IMR-90 (cell line): Measurements from ENCODE around the gene FBXW11.

Experiments
- MAFK ChIP-seq: IDR thresholded peaks from 2 replicates; pipeline ENCODE4 v1.6.1; 2012; ENCODE audit warnings: low read depth, low read length, improper control_type of control experiment
- MAZ ChIP-seq: IDR thresholded peaks from 2 replicates; pipeline ENCODE4 v1.6.1; 2012; ENCODE audit warnings: low read depth, mild to moderate bottlenecking, low read length, improper control_type of control experiment, moderate library complexity, borderline replicate concordance
- POLR2A ChIP-seq: IDR thresholded peaks from 2 replicates; pipeline ENCODE4 v1.6.1; 2012; ENCODE audit warnings: mild to moderate bottlenecking, low read depth, low read length
- RFX5 ChIP-seq: IDR thresholded peaks from 2 replicates; pipeline ENCODE4 v1.8.0; 2012; ENCODE audit warnings: low read depth, mild to moderate bottlenecking, low read length, moderate library complexity
- SMC3 ChIP-seq: fragments of 150-350 bp; IDR thresholded peaks from 2 replicates; pipeline ENCODE4 v1.6.1; 2016; ENCODE audit warnings: low read depth, mild to moderate bottlenecking, antibody characterized with exemption, low read length, moderate library complexity
- TF ChIP-seq, protein P1 (sequence below): conservative IDR thresholded peaks from 2 replicates; pipeline ENCODE4 v1.5.1; 2012; ENCODE audit warnings: mild to moderate bottlenecking, low read depth, low read length, improper control_type of control experiment

DNA sequence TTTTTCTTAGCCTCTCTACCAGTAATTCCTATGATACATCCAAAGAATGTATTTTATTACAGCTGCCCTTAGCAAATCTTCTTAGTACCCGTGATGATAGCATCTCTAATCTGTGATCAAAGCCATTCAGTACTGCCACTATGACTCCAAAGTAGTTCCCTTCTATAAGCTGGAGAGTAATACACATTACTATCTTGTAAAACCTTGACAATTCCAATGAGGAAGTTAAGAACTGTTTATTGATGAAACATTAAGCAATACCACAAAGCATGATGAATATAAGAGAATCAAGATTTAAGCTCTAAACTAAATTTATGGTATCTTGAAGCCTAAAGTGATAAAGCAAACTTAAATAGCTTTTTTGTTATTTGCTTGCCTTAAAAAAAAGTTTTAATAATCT, 134.7 kb downstream of the FBXW11 start:
- TF ChIP-seq, protein P1, sequence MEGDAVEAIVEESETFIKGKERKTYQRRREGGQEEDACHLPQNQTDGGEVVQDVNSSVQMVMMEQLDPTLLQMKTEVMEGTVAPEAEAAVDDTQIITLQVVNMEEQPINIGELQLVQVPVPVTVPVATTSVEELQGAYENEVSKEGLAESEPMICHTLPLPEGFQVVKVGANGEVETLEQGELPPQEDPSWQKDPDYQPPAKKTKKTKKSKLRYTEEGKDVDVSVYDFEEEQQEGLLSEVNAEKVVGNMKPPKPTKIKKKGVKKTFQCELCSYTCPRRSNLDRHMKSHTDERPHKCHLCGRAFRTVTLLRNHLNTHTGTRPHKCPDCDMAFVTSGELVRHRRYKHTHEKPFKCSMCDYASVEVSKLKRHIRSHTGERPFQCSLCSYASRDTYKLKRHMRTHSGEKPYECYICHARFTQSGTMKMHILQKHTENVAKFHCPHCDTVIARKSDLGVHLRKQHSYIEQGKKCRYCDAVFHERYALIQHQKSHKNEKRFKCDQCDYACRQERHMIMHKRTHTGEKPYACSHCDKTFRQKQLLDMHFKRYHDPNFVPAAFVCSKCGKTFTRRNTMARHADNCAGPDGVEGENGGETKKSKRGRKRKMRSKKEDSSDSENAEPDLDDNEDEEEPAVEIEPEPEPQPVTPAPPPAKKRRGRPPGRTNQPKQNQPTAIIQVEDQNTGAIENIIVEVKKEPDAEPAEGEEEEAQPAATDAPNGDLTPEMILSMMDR = no peak
- no peak for TF ChIP-seq RFX5
- no peak for TF ChIP-seq MAZ
- TF ChIP-seq MAFK = no peak
- no peak for TF ChIP-seq SMC3
- no peak for TF ChIP-seq POLR2A
